SU-DHL-6 (cell line): ENCODE results near the gene CFAP251.
"Not testable (repeated sequence)": the region's sequence is repeated elsewhere in the genome, so short reads cannot be mapped to it uniquely, and the experiment has no call there.

Source experiments
- H2AFZ ChIP-seq: fragments of 200-600 bp; sonication (generic); 2 replicates; pipeline ENCODE4 v1.6.1; 2014; ENCODE audit warnings: low read depth, mild to moderate bottlenecking, moderate library complexity, mixed read lengths, antibody characterized with exemption, low read length; ENCODE audit not compliant: severe bottlenecking
- H3F3A ChIP-seq: fragments of 200-600 bp; shearing (Covaris generic); 2 replicates; pipeline ENCODE4 v1.6.0; 2016; ENCODE audit warnings: antibody characterized with exemption, mild to moderate bottlenecking; ENCODE audit not compliant: insufficient read depth
- H3K27ac ChIP-seq: fragments of 200-600 bp; sonication (generic); 2 replicates; pipeline ENCODE4 v1.5.1; 2016; ENCODE audit warnings: low read depth, mild to moderate bottlenecking, low read length, moderate library complexity, mixed read lengths
- H3K27me3 ChIP-seq: fragments of 200-600 bp; sonication (generic), shearing (Covaris generic); 2 replicates; pipeline ENCODE4 v1.6.0; 2014; ENCODE audit warnings: mild to moderate bottlenecking, low read length
- H3K36me3 ChIP-seq: fragments of 200-600 bp; sonication (generic); 2 replicates; pipeline ENCODE4 v1.6.1; 2014; ENCODE audit warnings: mild to moderate bottlenecking, low read length, mixed read lengths
- H3K4me2 ChIP-seq: fragments of 300-600, 200-600 bp; shearing (Covaris generic), sonication (generic); 2 replicates; pipeline ENCODE4 v1.6.0; 2014; ENCODE audit warnings: low read length, low read depth, mild to moderate bottlenecking; ENCODE audit not compliant: poor library complexity, severe bottlenecking
- H3K4me3 ChIP-seq: fragments of 200-600 bp; sonication (generic); 2 replicates; pipeline ENCODE4 v1.5.1; 2014; ENCODE audit warnings: antibody characterized with exemption, low read length, mild to moderate bottlenecking, mixed read lengths; ENCODE audit not compliant: insufficient read depth, poor library complexity, severe bottlenecking
- H3K79me2 ChIP-seq: fragments of 200-600 bp; sonication (generic); 2 replicates; pipeline ENCODE4 v1.6.1; 2014; ENCODE audit warnings: mild to moderate bottlenecking, low read length, moderate library complexity; ENCODE audit not compliant: insufficient read depth
- H3K9ac ChIP-seq: fragments of 200-600 bp; sonication (generic); 2 replicates; pipeline ENCODE4 v1.7.0; 2014; ENCODE audit warnings: mild to moderate bottlenecking, low read length
- H3K9me2 ChIP-seq: fragments of 200-600 bp; sonication (generic); replicated peaks from 2 replicates; pipeline ENCODE4 v1.6.1; 2014; ENCODE audit warnings: low read length; ENCODE audit not compliant: insufficient read depth
- H3K9me3 ChIP-seq: fragments of 200-600 bp; sonication (generic); 2 replicates; pipeline ENCODE4 v1.6.1; 2014; ENCODE audit warnings: low read length, mixed read lengths; ENCODE audit not compliant: insufficient read depth
- H4K20me1 ChIP-seq: fragments of 200-600 bp; sonication (generic); 2 replicates; pipeline ENCODE4 v1.6.1; 2014; ENCODE audit warnings: low read depth, mild to moderate bottlenecking, antibody characterized with exemption, low read length, moderate library complexity, mixed read lengths
- EZH2phosphoT487 ChIP-seq: fragments of 200-600 bp; sonication (generic), shearing (Covaris generic); conservative IDR thresholded peaks from 2 replicates; pipeline ENCODE4 v1.6.1; 2018; ENCODE audit warnings: mild to moderate bottlenecking, antibody characterized with exemption, low read length, moderate library complexity, mixed read lengths
- TF ChIP-seq, protein P1 (sequence below): fragments of 200-600 bp; sonication (generic); IDR thresholded peaks from one replicate; pipeline ENCODE4 v1.5.1; 2017; ENCODE audit warnings: antibody characterized with exemption, mild to moderate bottlenecking, low read length, moderate library complexity; ENCODE audit not compliant: insufficient read depth, poor library complexity, severe bottlenecking

CFAP251 gene

GRCh38 chr12:122035292-122035691 lies 116.9 kb downstream of the CFAP251 start:
- H4K20me1 ChIP-seq: peaks cover 8% of the 10 kb centered on the region; the same call in 1 of the 2 replicates
- peaks cover 89% of the 10 kb centered on the region for H3K79me2 ChIP-seq
- no peaks in the 10 kb centered on the region for H3K9me2 ChIP-seq
- no peak overlapping the region for H3K4me2 ChIP-seq
- H3K9me3 ChIP-seq: no peaks in the 10 kb centered on the region
- H3K27ac ChIP-seq: no peak overlapping the region
- peaks cover 25% of the 10 kb centered on the region for H3F3A ChIP-seq
- H3K9ac ChIP-seq: no peak overlapping the region
- TF ChIP-seq, protein P1, sequence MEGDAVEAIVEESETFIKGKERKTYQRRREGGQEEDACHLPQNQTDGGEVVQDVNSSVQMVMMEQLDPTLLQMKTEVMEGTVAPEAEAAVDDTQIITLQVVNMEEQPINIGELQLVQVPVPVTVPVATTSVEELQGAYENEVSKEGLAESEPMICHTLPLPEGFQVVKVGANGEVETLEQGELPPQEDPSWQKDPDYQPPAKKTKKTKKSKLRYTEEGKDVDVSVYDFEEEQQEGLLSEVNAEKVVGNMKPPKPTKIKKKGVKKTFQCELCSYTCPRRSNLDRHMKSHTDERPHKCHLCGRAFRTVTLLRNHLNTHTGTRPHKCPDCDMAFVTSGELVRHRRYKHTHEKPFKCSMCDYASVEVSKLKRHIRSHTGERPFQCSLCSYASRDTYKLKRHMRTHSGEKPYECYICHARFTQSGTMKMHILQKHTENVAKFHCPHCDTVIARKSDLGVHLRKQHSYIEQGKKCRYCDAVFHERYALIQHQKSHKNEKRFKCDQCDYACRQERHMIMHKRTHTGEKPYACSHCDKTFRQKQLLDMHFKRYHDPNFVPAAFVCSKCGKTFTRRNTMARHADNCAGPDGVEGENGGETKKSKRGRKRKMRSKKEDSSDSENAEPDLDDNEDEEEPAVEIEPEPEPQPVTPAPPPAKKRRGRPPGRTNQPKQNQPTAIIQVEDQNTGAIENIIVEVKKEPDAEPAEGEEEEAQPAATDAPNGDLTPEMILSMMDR: no peak
- no peak for TF ChIP-seq EZH2phosphoT487
- H3K36me3 ChIP-seq: peaks cover 47% of the 10 kb centered on the region
- H3K4me3 ChIP-seq: no peak overlapping the region
- H2AFZ ChIP-seq: no peak overlapping the region
- H3K27me3 ChIP-seq: no peaks in the 10 kb centered on the region

DNA sequence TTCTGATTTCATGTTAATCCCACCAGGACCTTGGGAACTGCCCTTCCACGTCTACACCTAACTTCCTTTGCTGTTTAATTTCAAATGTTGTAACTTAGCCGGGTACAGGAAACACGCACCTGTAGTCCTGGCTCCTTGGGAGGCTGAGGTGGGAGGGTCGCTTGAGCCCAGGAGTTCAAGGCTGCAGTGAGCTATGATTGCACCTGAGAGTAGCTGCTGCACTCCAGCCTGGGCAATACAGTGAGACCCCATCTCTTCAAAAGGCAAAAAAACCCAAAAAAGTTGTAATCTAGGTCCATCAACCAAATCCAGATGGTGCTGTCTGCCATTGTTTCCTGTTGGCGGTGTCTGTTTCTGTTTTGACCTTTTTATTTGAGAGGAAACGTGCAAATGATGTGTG lies 117.8 kb downstream of the CFAP251 start:
- no peak overlapping the region for H3K4me3 ChIP-seq
- H3K27ac ChIP-seq: no peak overlapping the region
- H4K20me1 ChIP-seq: peaks cover 8% of the 10 kb centered on the region; the same call in 1 of the 2 replicates
- no peak overlapping the region for H2AFZ ChIP-seq
- H3K9me3 ChIP-seq: no peaks in the 10 kb centered on the region
- H3K36me3 ChIP-seq: peaks cover 49% of the 10 kb centered on the region
- no peak for TF ChIP-seq EZH2phosphoT487
- TF ChIP-seq, protein P1: no peak
- no peak overlapping the region for H3K9ac ChIP-seq
- H3K4me2 ChIP-seq: no peak overlapping the region
- no peaks in the 10 kb centered on the region for H3K9me2 ChIP-seq
- peaks cover 22% of the 10 kb centered on the region for H3F3A ChIP-seq
- peaks cover 88% of the 10 kb centered on the region for H3K79me2 ChIP-seq
- no peaks in the 10 kb centered on the region for H3K27me3 ChIP-seq

DNA sequence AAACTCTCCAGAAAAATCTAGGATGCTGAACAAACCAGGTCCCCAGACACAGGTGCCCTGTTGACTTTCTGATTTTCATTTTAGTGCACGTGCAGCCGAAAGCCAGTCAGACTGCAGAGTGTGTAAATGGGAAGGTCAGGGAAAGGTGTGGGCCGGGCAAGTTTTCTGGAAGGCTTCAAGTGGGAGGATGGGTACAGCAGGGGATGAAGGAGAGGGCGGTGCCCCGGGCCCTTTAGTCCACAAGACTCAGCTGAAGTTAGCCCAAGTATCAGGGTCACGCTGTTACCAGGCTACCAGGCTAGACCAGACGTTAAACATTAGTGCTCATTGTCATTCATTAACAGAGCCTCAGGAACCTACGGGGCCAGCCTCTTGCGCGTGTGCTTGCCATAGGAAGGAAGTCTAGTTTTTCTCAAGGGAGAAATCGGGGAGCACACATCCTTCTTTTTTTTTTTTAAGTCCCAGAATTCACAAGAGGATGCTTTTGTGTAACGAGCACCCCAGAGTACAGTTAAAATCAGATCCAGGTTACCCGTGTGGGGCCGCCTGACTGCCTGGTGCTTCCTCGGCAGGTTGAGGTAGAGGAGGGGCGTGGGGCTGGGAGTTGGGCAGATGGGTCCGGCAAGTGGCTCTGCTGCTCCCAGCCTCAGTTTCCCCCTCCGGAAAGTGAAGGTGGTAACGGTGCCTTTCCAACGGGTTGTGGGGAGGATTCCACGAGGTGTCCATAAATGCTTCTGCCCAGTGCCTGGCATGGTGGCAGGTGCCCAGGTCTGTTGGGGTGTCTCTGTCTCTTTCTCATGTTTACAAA lies 122.4 kb downstream of the CFAP251 start:
- H4K20me1 ChIP-seq: peaks cover 4% of the 10 kb centered on the region; the same call in 1 of the 2 replicates
- H3K27ac ChIP-seq: no peak overlapping the region
- TF ChIP-seq, protein P1: no peak
- TF ChIP-seq EZH2phosphoT487: no peak
- peaks cover 44% of the 10 kb centered on the region for H3K36me3 ChIP-seq
- peaks cover 75% of the 10 kb centered on the region for H3K79me2 ChIP-seq
- H3K9me3 ChIP-seq: no peaks in the 10 kb centered on the region
- H3K9ac ChIP-seq: no peak overlapping the region
- peaks cover 18% of the 10 kb centered on the region; the same call in 1 of the 2 replicates for H3F3A ChIP-seq
- H3K9me2 ChIP-seq: no peaks in the 10 kb centered on the region
- no peak overlapping the region for H3K4me3 ChIP-seq
- no peak overlapping the region for H2AFZ ChIP-seq
- no peaks in the 10 kb centered on the region for H3K27me3 ChIP-seq
- H3K4me2 ChIP-seq: no peak overlapping the region

DNA sequence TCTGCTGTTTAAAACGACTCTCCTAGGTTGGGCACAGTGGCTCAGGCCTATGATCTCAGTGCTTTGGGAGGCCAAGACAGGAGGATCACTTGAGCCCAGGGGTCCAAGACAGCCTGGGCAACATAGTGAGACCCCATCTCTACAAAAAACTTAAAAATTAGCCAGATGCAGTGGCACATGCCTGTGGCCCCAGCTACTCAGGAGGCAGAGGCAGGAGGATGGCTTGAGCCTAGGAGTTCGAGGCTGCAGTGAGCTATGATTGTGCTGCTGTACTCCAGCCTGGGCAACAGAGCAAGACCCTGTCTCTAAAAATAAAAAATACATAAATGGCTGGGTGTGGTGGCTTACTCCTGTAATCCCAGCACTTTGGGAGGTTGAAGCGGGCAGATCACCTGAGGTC lies 123.1 kb downstream of the CFAP251 start:
- H3K9ac ChIP-seq, H3K9me2 ChIP-seq, H3K9me3 ChIP-seq, H4K20me1 ChIP-seq, H3K4me2 ChIP-seq, H3K27me3 ChIP-seq, H3K27ac ChIP-seq, H2AFZ ChIP-seq, H3K4me3 ChIP-seq: not testable (repeated sequence)
- peaks cover 21% of the 10 kb centered on the region; the same call in 1 of the 2 replicates for H3F3A ChIP-seq
- H3K36me3 ChIP-seq: peaks cover 39% of the 10 kb centered on the region
- peaks cover 68% of the 10 kb centered on the region for H3K79me2 ChIP-seq
